NB4 (cell line): ENCODE measurements around the gene GRID1.

Experiments
- TF ChIP-seq, protein P1 (sequence below): IDR thresholded peaks from 2 replicates; pipeline ENCODE4 v1.6.1; 2011; ENCODE audit warnings: low read depth, low read length
- TF ChIP-seq, protein P2 (sequence below): IDR thresholded peaks from one replicate; pipeline ENCODE4 v1.5.1; 2012; ENCODE audit warnings: low read depth, low read length

DNA sequence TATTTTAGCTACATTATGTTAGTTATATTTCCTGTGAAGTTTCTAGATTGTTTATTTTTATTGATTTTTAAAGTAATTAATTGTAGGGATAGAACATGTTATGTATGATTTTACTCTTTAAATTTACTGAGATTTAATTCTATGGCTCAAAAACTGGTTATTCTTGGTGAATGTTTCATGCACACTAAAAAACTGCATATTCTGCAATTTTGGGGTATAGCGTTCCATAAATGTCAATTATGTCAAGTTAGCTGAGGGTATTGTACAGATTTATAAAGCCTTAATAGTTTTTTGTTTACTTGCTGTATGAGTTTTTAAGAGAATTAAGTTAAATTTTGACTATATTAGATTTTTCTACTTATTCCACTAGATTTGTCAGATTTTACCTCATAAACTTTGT is 669.7 kb downstream of the GRID1 start:
- TF ChIP-seq, protein P1, sequence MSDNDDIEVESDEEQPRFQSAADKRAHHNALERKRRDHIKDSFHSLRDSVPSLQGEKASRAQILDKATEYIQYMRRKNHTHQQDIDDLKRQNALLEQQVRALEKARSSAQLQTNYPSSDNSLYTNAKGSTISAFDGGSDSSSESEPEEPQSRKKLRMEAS, result no peak
- TF ChIP-seq, protein P2, sequence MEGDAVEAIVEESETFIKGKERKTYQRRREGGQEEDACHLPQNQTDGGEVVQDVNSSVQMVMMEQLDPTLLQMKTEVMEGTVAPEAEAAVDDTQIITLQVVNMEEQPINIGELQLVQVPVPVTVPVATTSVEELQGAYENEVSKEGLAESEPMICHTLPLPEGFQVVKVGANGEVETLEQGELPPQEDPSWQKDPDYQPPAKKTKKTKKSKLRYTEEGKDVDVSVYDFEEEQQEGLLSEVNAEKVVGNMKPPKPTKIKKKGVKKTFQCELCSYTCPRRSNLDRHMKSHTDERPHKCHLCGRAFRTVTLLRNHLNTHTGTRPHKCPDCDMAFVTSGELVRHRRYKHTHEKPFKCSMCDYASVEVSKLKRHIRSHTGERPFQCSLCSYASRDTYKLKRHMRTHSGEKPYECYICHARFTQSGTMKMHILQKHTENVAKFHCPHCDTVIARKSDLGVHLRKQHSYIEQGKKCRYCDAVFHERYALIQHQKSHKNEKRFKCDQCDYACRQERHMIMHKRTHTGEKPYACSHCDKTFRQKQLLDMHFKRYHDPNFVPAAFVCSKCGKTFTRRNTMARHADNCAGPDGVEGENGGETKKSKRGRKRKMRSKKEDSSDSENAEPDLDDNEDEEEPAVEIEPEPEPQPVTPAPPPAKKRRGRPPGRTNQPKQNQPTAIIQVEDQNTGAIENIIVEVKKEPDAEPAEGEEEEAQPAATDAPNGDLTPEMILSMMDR, result no peak
